ENCODE measurements around the gene TBC1D13. TPM values are rescaled to one million over a fixed set of nuclear protein-coding genes. Genes with fewer than 3 reads are reported as not detected.

Gene TBC1D13
- total RNA-seq, 6 donors from 2014 or later = 14.7 to 27.0 (median 19.2) TPM

- Histone ChIP-seq H3K27ac (no peak overlapping the region), H3K27me3 (no peaks in the 10 kb centered on the region), H3K9me3 (no peaks in the 10 kb centered on the region), H3K4me1 (peaks cover 16 to 19% (median 17%) of the 10 kb centered on the region in 4 donors), H3K4me3 (no peak overlapping the region), H3K36me3 (peaks cover 6 to 64% (median 56%) of the 10 kb centered on the region in 4 donors)
- DNase-seq (peak in 1 of 2 donors; percentile 62), ATAC-seq (ENCODE audit: low FRiP score in 2 of 2) (no peak)
- 77 to 78% methylated on average over 7 to 11 of the region's 12 CpGs for WGBS, 2 donors
- no peak for TF ChIP-seq CTCF (IDR thresholded peaks at IDR 0.05)
- TF ChIP-seq EP300 (IDR thresholded peaks at IDR 0.05) = no peak
- TF ChIP-seq POLR2AphosphoS5 (IDR thresholded peaks at IDR 0.05) = no peak
- TF ChIP-seq POLR2A (IDR thresholded peaks at IDR 0.05) = no peak
These were observed 36.9 kb downstream of the TBC1D13 start for GRCh38 chr9:128823903-128824406.

- Histone ChIP-seq H3K27me3 (no peaks in the 10 kb centered on the region), H3K9me3 (no peaks in the 10 kb centered on the region), H3K4me1 (peaks cover 7 to 15% (median 11%) of the 10 kb centered on the region in 4 donors), H3K36me3 (peaks cover 6 to 64% (median 56%) of the 10 kb centered on the region in 4 donors), H3K27ac (no peak overlapping the region), H3K4me3 (no peak overlapping the region)
- 84 to 89% methylated on average over 4 to 7 of the region's 7 CpGs for WGBS, 2 donors
- no peak for TF ChIP-seq POLR2AphosphoS5 (IDR thresholded peaks at IDR 0.05)
- no peak for TF ChIP-seq EP300 (IDR thresholded peaks at IDR 0.05)
- no peak for TF ChIP-seq CTCF (IDR thresholded peaks at IDR 0.05)
- no peak for TF ChIP-seq POLR2A (IDR thresholded peaks at IDR 0.05)
- ATAC-seq (ENCODE audit: low FRiP score in 2 of 2) = no peak
- no peak for DNase-seq
These were observed 37.9 kb downstream of the TBC1D13 start for GRCh38 chr9:128824911-128825310.

- no peaks in the 10 kb centered on the region for H3K9me3 ChIP-seq
- H3K36me3 ChIP-seq = peaks cover 6 to 61% (median 56%) of the 10 kb centered on the region in 4 donors
- no peaks in the 10 kb centered on the region for H3K27me3 ChIP-seq
- peaks cover 9 to 16% (median 14%) of the 10 kb centered on the region in 4 donors for H3K4me1 ChIP-seq
- DNase-seq = peak in 1 of 2 donors; percentile 73
- H3K4me3 ChIP-seq = no peak overlapping the region
- no peak overlapping the region for H3K27ac ChIP-seq
- WGBS, 2 donors = 95 to 96% methylated on average over 19 to 22 of the region's 22 CpGs
- no peak for TF ChIP-seq POLR2A (IDR thresholded peaks at IDR 0.05)
- TF ChIP-seq EP300 (IDR thresholded peaks at IDR 0.05) = no peak
- no peak for TF ChIP-seq POLR2AphosphoS5 (IDR thresholded peaks at IDR 0.05)
- TF ChIP-seq CTCF (IDR thresholded peaks at IDR 0.05) = no peak
- no peak for ATAC-seq (ENCODE audit: low FRiP score in 2 of 2)
These were observed 39.1 kb downstream of the TBC1D13 start for GRCh38 chr9:128825923-128826700.

- H3K9me3 ChIP-seq = no peaks in the 10 kb centered on the region
- H3K4me3 ChIP-seq = no peak overlapping the region
- H3K36me3 ChIP-seq = peaks cover 0 to 40% (median 36%) of the 10 kb centered on the region in 4 donors
- DNase-seq (no peak), ATAC-seq (ENCODE audit: low FRiP score in 2 of 2) (no peak)
- no peak overlapping the region for H3K27ac ChIP-seq
- no peaks in the 10 kb centered on the region for H3K27me3 ChIP-seq
- 86 to 92% methylated on average over 8 of the region's 8 CpGs for WGBS, 2 donors
- peaks cover 9 to 16% (median 14%) of the 10 kb centered on the region in 4 donors for H3K4me1 ChIP-seq
- no peak for TF ChIP-seq EP300 (IDR thresholded peaks at IDR 0.05)
- TF ChIP-seq POLR2A (IDR thresholded peaks at IDR 0.05) = no peak
- TF ChIP-seq POLR2AphosphoS5 (IDR thresholded peaks at IDR 0.05) = no peak
- TF ChIP-seq CTCF (IDR thresholded peaks at IDR 0.05) = no peak
These were observed 41.2 kb downstream of the TBC1D13 start for GRCh38 chr9:128828267-128828666.

All from upper lobe of left lung (tissue), 6 donors.